Epithelial cell of esophagus (primary cell): ENCODE results near the gene POLR1F.
A peak's percentile ranks its signal among the peaks of the same experiment; 100 is the strongest.

Experiments used
- DNase-seq: peaks from one replicate; pipeline ENCODE4 v3.0.0; 2010; ENCODE audit warnings: low read depth
- H3K4me3 ChIP-seq: 2 replicates; pipeline ENCODE4 v1.5.1; 2011; ENCODE audit warnings: mild to moderate bottlenecking, low read length, control low read depth
- CTCF ChIP-seq: IDR thresholded peaks from 2 replicates; pipeline ENCODE4 v1.5.1; 2011; ENCODE audit warnings: low read depth, mild to moderate bottlenecking, low read length, control low read depth, inconsistent platforms; ENCODE audit not compliant: insufficient read depth; ENCODE audit errors: missing control alignments

Gene POLR1F

GRCh38 chr7:19725770-19726169 is 16.9 kb upstream of the POLR1F start:
- DNase-seq: no peak
- TF ChIP-seq CTCF: no peak
- no peak overlapping the region for H3K4me3 ChIP-seq

- H3K4me3 ChIP-seq: no peak overlapping the region
- no peak for TF ChIP-seq CTCF
- peak; percentile 58 for DNase-seq
Observed at GRCh38 chr7:19715499-19715898, 6.7 kb upstream of the POLR1F start.

GRCh38 chr7:19713676-19714075 is 4.8 kb upstream of the POLR1F start:
- peak; percentile 49 for DNase-seq
- TF ChIP-seq CTCF: peak; percentile 52
- no peak overlapping the region for H3K4me3 ChIP-seq

GRCh38 chr7:19709249-19709578 is 377 bp upstream of the POLR1F start:
- DNase-seq: no peak
- peak overlapping the region; percentile 95 for H3K4me3 ChIP-seq
- TF ChIP-seq CTCF: no peak

- H3K4me3 ChIP-seq: peak overlapping the region; percentile 95
- no peak for TF ChIP-seq CTCF
- peak; percentile 14 for DNase-seq
Observed at GRCh38 chr7:19707240-19707639, 1.6 kb downstream of the POLR1F start.

- no peak for TF ChIP-seq CTCF
- DNase-seq: no peak
- H3K4me3 ChIP-seq: no peak overlapping the region
Observed at GRCh38 chr7:19705663-19706062, 3.2 kb downstream of the POLR1F start.

GRCh38 chr7:19701471-19701870 is 7.4 kb downstream of the POLR1F start:
- TF ChIP-seq CTCF: no peak
- H3K4me3 ChIP-seq: no peak overlapping the region
- DNase-seq: no peak
